Mucosa of descending colon (tissue), 3 donors: ENCODE data around the gene STK4. TPM values are rescaled to one million over a fixed set of nuclear protein-coding genes. Genes with fewer than 3 reads are reported as not detected.

ENCODE experiments used
- ATAC-seq: fragments of 200-7000 bp; cut with Tn5 transposase; one replicate; pipeline ENCODE4 v1.9.1; 2020; ENCODE audit warnings: mild to moderate bottlenecking, moderate library complexity
- DNase-seq, 3 donors: peaks; one replicate each; pipeline ENCODE4 v3.0.0-alpha.2; 2020
- H3K36me3 ChIP-seq: fragments of 200-600 bp; one replicate; pipeline ENCODE4 v1.8.0; 2021; ENCODE audit warnings: low read depth, mild to moderate bottlenecking
- H3K4me1 ChIP-seq: fragments of 200-600 bp; one replicate; pipeline ENCODE4 v1.8.0; 2021; ENCODE audit warnings: low read depth, mild to moderate bottlenecking
- H3K4me3 ChIP-seq: fragments of 200-600 bp; one replicate; pipeline ENCODE4 v1.8.0; 2021; ENCODE audit warnings: mild to moderate bottlenecking
- H3K9me3 ChIP-seq: fragments of 200-600 bp; one replicate; pipeline ENCODE4 v1.8.0; 2021; ENCODE audit warnings: mild to moderate bottlenecking
- intact Hi-C, 2 donors: fragments of 100-400 bp; cut with DNase I in 1 of 2; cut with micrococcal nuclease in 1 of 2; formaldehyde crosslinking; loops; one replicate each; pipeline versions ENCODE4 v1.11.0 to v1.11.1; 2022; cut with DNase I, micrococcal nuclease
- total RNA-seq, 3 donors: library from RNA; stranded (reverse); fragmentation: NEBNext Ultra II Directional in 2 of 3; extraction: Animal tissue kit (Norgen Biotek cat#: 25700) in 2 of 3; gene quantifications; one replicate each; pipeline versions ENCODE4 v1.2.1 to v1.2.4, GENCODE V29; 2021 to 2023
- TF ChIP-seq, protein P1 (sequence below): fragments of 200-600 bp; IDR thresholded peaks from one replicate; pipeline ENCODE4 v1.8.0; 2022; ENCODE audit warnings: antibody characterized with exemption, mild to moderate bottlenecking
- donor health status: DM: no; HTN: no; CAD: no; lungs with moderate emphysema.
- donor health status: DM: no; HTN: no; CAD: no.
- donor health status: DM: no; HTN: yes; CAD: no.

STK4 gene
- total RNA-seq, 3 donors from 2014 or later = 34.2 to 42.0 (median 36.6) TPM

DNA sequence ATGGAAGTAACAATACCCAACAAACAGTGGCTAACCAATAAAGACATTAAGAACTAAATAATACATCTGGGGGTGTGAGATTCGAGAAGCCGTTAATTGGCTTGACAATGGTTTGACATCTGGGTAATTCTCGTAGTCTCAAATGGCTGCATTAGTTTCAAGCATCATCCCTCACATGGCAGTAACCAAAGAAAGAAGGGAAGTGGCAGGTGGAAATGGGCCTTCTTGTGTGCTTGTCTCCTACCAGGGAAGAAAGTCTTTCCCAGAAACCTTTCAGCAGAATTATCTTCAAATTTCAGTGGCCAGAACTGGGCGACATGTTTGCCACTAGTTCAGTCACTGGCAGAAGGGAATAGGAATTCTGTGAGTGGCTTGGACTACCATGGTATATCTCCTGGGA, 10.4 kb downstream of the STK4 start:
- no peaks in the 10 kb centered on the region for H3K9me3 ChIP-seq
- ATAC-seq = no peak
- DNase-seq = no peak
- no peaks in the 10 kb centered on the region for H3K36me3 ChIP-seq
- peaks cover 23% of the 10 kb centered on the region for H3K4me1 ChIP-seq
- no peak overlapping the region for H3K4me3 ChIP-seq
- intact Hi-C loops = no loop called here
- TF ChIP-seq, protein P1, sequence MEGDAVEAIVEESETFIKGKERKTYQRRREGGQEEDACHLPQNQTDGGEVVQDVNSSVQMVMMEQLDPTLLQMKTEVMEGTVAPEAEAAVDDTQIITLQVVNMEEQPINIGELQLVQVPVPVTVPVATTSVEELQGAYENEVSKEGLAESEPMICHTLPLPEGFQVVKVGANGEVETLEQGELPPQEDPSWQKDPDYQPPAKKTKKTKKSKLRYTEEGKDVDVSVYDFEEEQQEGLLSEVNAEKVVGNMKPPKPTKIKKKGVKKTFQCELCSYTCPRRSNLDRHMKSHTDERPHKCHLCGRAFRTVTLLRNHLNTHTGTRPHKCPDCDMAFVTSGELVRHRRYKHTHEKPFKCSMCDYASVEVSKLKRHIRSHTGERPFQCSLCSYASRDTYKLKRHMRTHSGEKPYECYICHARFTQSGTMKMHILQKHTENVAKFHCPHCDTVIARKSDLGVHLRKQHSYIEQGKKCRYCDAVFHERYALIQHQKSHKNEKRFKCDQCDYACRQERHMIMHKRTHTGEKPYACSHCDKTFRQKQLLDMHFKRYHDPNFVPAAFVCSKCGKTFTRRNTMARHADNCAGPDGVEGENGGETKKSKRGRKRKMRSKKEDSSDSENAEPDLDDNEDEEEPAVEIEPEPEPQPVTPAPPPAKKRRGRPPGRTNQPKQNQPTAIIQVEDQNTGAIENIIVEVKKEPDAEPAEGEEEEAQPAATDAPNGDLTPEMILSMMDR = no peak

DNA sequence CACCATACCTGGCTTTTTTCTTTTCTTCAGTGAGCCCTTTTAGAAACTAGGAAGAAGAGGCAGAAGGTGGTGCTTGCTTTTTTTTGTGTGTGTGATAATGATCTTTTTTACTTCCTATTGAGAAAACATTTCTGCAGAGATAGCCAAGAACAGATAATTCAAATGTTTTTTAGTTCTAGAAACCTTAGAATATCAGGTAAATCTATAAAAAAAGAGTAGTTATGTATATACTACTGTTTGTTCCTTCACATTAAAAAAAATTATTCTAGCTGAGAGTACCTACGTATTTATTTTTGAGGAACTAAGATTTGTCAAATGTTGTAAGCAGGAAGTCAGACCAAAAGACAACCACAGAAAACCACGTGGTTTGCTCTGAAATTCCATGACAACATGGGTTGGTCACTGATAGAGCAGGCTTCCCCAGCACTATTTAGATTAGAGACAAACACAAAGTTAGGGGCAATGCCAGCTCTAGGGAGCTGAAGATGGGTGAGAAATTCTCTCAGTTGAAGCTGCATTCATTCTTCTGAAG, 12.8 kb downstream of the STK4 start:
- ATAC-seq (peak; percentile 93), DNase-seq (peak in 1 of 3 donors; percentile 71)
- TF ChIP-seq, protein P1 = no peak
- no peaks in the 10 kb centered on the region for H3K9me3 ChIP-seq
- H3K4me3 ChIP-seq = no peak overlapping the region
- intact Hi-C loops = no loop called here
- H3K36me3 ChIP-seq = no peaks in the 10 kb centered on the region
- H3K4me1 ChIP-seq = peaks cover 4% of the 10 kb centered on the region

DNA sequence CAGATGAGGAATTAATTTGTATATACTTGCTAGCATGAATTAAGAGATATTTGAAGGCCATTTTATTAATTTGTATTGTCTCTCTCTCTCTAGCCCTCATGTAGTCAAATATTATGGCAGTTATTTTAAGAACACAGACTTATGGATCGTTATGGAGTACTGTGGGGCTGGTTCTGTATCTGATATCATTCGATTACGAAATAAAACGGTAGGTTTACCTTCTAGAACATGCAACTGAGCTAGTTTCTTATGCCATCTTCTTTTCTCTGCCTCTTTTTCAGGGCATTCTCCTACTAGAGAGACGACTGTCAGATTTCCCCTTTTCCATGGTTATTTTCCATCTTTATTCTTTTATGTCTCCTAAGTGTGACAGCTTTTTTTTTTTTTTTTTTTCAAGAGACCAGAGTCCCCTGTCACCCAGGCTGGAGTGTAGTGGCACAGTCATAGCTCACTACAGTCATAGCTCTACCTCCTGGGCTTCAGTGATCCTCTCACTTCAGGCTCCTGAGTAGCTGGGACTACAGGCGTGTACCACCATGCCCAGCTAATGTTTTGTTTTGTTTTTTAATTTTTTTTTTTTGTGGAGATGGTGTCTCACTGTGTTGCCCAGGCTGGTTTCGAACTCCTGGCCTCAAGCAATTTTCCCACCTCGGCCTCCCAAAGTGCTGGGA, 15.6 kb downstream of the STK4 start:
- TF ChIP-seq, protein P1 = no peak
- ATAC-seq (no peak), DNase-seq (no peak)
- H3K9me3 ChIP-seq = no peaks in the 10 kb centered on the region
- H3K36me3 ChIP-seq = no peaks in the 10 kb centered on the region
- peaks cover 4% of the 10 kb centered on the region for H3K4me1 ChIP-seq
- no peak overlapping the region for H3K4me3 ChIP-seq
- intact Hi-C loops = no loop called here

DNA sequence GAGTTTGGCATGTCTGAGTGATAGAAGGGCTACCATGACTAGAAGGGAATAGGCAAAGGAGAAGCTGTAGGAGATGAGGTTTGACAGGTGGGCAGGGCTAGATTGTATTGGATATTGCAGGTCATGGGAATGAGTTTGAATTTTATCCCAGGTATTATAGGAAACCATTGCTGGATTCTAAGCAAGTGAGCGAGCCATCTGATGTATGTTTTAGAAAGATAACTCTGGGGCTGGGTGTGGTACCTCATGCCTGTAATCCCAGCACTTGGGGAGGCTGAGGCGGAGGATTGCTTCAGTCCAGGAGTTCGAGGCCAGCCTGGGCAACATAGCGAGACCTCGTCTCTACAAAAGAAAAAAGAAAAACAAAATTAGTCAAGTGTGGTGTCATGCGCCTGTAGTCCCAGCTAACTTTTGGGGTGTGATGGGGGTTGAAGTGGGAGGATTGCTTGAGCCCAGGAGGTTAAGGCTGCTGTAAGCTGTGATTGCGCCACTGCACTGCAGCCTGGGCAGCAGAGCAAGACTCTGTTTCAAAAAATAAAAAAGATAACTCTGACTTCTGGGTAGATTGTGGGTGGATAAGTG, 16.9 kb downstream of the STK4 start:
- DNase-seq = no peak
- TF ChIP-seq, protein P1 = no peak
- no peak overlapping the region for H3K4me3 ChIP-seq
- H3K9me3 ChIP-seq = no peaks in the 10 kb centered on the region
- H3K36me3 ChIP-seq = no peaks in the 10 kb centered on the region
- no peak for ATAC-seq
- H3K4me1 ChIP-seq = no peaks in the 10 kb centered on the region
- intact Hi-C loops = no loop called here

DNA sequence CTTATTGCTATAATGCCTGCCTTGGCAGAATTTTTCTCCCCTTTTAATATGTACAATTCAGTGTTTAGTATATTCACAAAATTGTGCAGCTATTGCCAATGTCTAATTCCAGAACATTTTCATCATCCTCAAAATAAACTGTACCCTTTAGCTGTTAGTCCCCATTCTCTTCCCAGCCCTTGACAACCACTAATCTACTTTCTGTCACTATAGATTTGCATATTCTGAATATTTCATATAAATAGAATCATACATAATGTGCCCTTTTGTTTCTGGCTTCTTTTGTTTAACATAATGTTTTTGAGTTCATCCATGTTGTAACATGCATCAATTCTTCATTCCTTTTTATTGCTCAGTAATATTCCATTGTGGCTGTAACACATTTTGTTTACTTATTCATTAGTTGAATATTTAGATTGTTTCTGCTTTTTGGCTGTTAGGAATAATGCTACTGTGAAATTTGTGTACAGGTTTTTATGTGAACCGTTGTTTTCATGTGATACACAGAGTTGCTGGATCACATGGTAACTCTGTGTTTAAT, 22.4 kb downstream of the STK4 start:
- ATAC-seq (no peak), DNase-seq (no peak)
- peaks cover 6% of the 10 kb centered on the region for H3K4me1 ChIP-seq
- H3K4me3 ChIP-seq = no peak overlapping the region
- intact Hi-C loops = no loop called here
- H3K9me3 ChIP-seq = no peaks in the 10 kb centered on the region
- no peaks in the 10 kb centered on the region for H3K36me3 ChIP-seq
- TF ChIP-seq, protein P1 = no peak
